Muscle of leg (tissue), 11 donors: Measurements from ENCODE around the gene MED8. TPM values are rescaled to one million over a fixed set of nuclear protein-coding genes. Genes with fewer than 3 reads are reported as not detected.
"Not testable (repeated sequence)": the region's sequence is repeated elsewhere in the genome, so short reads cannot be mapped to it uniquely, and the experiment has no call there.

Experiments used
- DNase-seq: peaks from one replicate; pipeline ENCODE4 v3.0.0; 2013
- H3K27ac ChIP-seq: one replicate; pipeline ENCODE4 v1.5.1; 2013; ENCODE audit warnings: mild to moderate bottlenecking, low read length, control low read depth
- H3K27me3 ChIP-seq: one replicate; pipeline ENCODE4 v1.6.1; 2013; ENCODE audit warnings: low read length; ENCODE audit not compliant: control insufficient read depth, insufficient read depth
- H3K36me3 ChIP-seq: one replicate; pipeline ENCODE4 v1.6.1; 2013; ENCODE audit warnings: low read length; ENCODE audit not compliant: control insufficient read depth, insufficient read depth
- H3K4me1 ChIP-seq: one replicate; pipeline ENCODE4 v1.6.1; 2013; ENCODE audit warnings: low read length; ENCODE audit not compliant: control insufficient read depth, insufficient read depth
- H3K4me3 ChIP-seq: one replicate; pipeline ENCODE4 v1.5.1; 2013; ENCODE audit warnings: low read length, control low read depth
- H3K9me3 ChIP-seq: replicated peaks from 2 replicates; pipeline ENCODE4 v1.6.1; 2013; ENCODE audit warnings: low read depth, low read length; ENCODE audit not compliant: control insufficient read depth
- WGBS: methylation state at CpG from one replicate; pipeline ENCODE4 v1.1.5; 2013; ENCODE audit warnings: missing lambda C conversion rate; ENCODE audit not compliant: insufficient coverage; 5-methylcytosine and 5-hydroxymethylcytosine counted together
- polyA plus RNA-seq, 8 donors: library from polyadenylated mRNA; unstranded; fragments of 120-200 nt; gene quantifications; one replicate each; pipeline versions ENCODE4 v1.2.1 to v1.2.3, GENCODE V29; 2013; ENCODE audit warnings: inconsistent platforms in 1 of 8, low replicate concordance in 1 of 8; ENCODE audit not compliant: insufficient read length in 8 of 8, insufficient read depth in 1 of 8
- total RNA-seq: library from RNA; stranded (reverse); fragments of 120-200 nt; gene quantifications from one replicate; pipeline ENCODE4 v1.2.4, GENCODE V29; 2013

Gene MED8
- total and polyA plus RNA-seq, 9 donors = 24.7 to 35.0 (median 28.1) TPM

GRCh38 chr1:43370564-43370963, 19.0 kb downstream of the MED8 start:
- Histone ChIP-seq H3K4me1 (peaks cover 24% of the 10 kb centered on the region), H3K27ac (no peak overlapping the region), H3K36me3 (peaks cover 8% of the 10 kb centered on the region), H3K4me3 (no peak overlapping the region), H3K27me3 (no peaks in the 10 kb centered on the region), H3K9me3 (no peaks in the 10 kb centered on the region)
- 53% methylated on average over 2 of the region's 4 CpGs for WGBS
- no peak for DNase-seq

- not testable (repeated sequence) for H3K4me3 ChIP-seq, H3K27ac ChIP-seq, DNase-seq, H3K27me3 ChIP-seq, H3K9me3 ChIP-seq
- Histone ChIP-seq H3K36me3 (peaks cover 16% of the 10 kb centered on the region), H3K4me1 (peaks cover 26% of the 10 kb centered on the region)
- WGBS = 95% methylated on average over 3 of the region's 6 CpGs
Measured at GRCh38 chr1:43369779-43370178, 19.8 kb downstream of the MED8 start.

- H3K4me3 ChIP-seq = peak overlapping the region; percentile 68
- H3K4me1 ChIP-seq = peaks cover 26% of the 10 kb centered on the region
- no peaks in the 10 kb centered on the region for H3K9me3 ChIP-seq
- H3K36me3 ChIP-seq = peaks cover 24% of the 10 kb centered on the region
- H3K27ac ChIP-seq = peak overlapping the region; percentile 84
- DNase-seq = no peak
- WGBS = 0% methylated on average over 3 of the region's 6 CpGs
- no peaks in the 10 kb centered on the region for H3K27me3 ChIP-seq
Measured at GRCh38 chr1:43368646-43369020, 21.0 kb downstream of the MED8 start.

GRCh38 chr1:43367904-43368645, 21.5 kb downstream of the MED8 start, which contains the start of gene ELOVL1:
Gene ELOVL1 (minus strand): TSS chr1:43368011. CDS start chr1:43365609, 2,402 bp downstream.
- H3K4me3 ChIP-seq = peak within 1 kb of the TSS; percentile 68
- DNase-seq = peak; percentile 95
- 0% methylated on average over 56 of the region's 58 CpGs for WGBS
- peaks cover 28% of the 10 kb centered on the region for H3K36me3 ChIP-seq
- peak within 1 kb of the TSS; percentile 84 for H3K27ac ChIP-seq
- no peaks in the 10 kb centered on the region for H3K9me3 ChIP-seq
- H3K27me3 ChIP-seq = no peaks in the 10 kb centered on the region
- H3K4me1 ChIP-seq = peaks cover 26% of the 10 kb centered on the region

- H3K9me3 ChIP-seq = no peaks in the 10 kb centered on the region
- peak; percentile 30 for DNase-seq
- 1% methylated on average over 39 of the region's 48 CpGs for WGBS
- H3K4me1 ChIP-seq = peaks cover 26% of the 10 kb centered on the region
- H3K27ac ChIP-seq = peak overlapping the region; percentile 65
- no peaks in the 10 kb centered on the region for H3K27me3 ChIP-seq
- peak overlapping the region; percentile 68 for H3K4me3 ChIP-seq
- H3K36me3 ChIP-seq = peaks cover 30% of the 10 kb centered on the region
Measured at GRCh38 chr1:43367026-43367903, 22.3 kb downstream of the MED8 start.

- 45% methylated on average over 1 of the region's 5 CpGs for WGBS
- Histone ChIP-seq H3K4me1 (peaks cover 26% of the 10 kb centered on the region), H3K4me3 (peak overlapping the region; percentile 68), H3K27me3 (no peaks in the 10 kb centered on the region), H3K9me3 (no peaks in the 10 kb centered on the region), H3K36me3 (peaks cover 36% of the 10 kb centered on the region), H3K27ac (no peak overlapping the region)
- no peak for DNase-seq
Measured at GRCh38 chr1:43366601-43367025, 23.0 kb downstream of the MED8 start.

GRCh38 chr1:43366179-43366578, 23.4 kb downstream of the MED8 start:
- H3K27ac ChIP-seq = no peak overlapping the region
- WGBS = 43% methylated on average over 6 of the region's 11 CpGs
- peaks cover 37% of the 10 kb centered on the region for H3K36me3 ChIP-seq
- DNase-seq = no peak
- H3K4me3 ChIP-seq = no peak overlapping the region
- peaks cover 28% of the 10 kb centered on the region for H3K4me1 ChIP-seq
- no peaks in the 10 kb centered on the region for H3K27me3 ChIP-seq
- H3K9me3 ChIP-seq = no peaks in the 10 kb centered on the region

- Histone ChIP-seq H3K36me3 (peaks cover 42% of the 10 kb centered on the region), H3K27ac (no peak overlapping the region), H3K4me3 (no peak overlapping the region), H3K4me1 (peaks cover 31% of the 10 kb centered on the region), H3K9me3 (no peaks in the 10 kb centered on the region), H3K27me3 (no peaks in the 10 kb centered on the region)
- DNase-seq = no peak
- 75% methylated on average over 2 of the region's 2 CpGs for WGBS
Measured at GRCh38 chr1:43365678-43366077, 23.9 kb downstream of the MED8 start.

GRCh38 chr1:43363935-43364525, 25.6 kb downstream of the MED8 start:
- Histone ChIP-seq H3K27me3 (no peaks in the 10 kb centered on the region), H3K4me3 (no peak overlapping the region), H3K4me1 (peaks cover 47% of the 10 kb centered on the region), H3K9me3 (no peaks in the 10 kb centered on the region), H3K36me3 (peaks cover 49% of the 10 kb centered on the region), H3K27ac (no peak overlapping the region)
- WGBS = 79% methylated on average over 5 of the region's 5 CpGs
- no peak for DNase-seq
